Upper lobe of left lung (tissue), 4 donors: ENCODE measurements around the gene IL1RN.

Experiments used
- EP300 ChIP-seq, 4 donors: sonication (generic); formaldehyde crosslinking; IDR thresholded peaks; one replicate each; pipeline ENCODE4 v1.5.1; 2017; ENCODE audit warnings: antibody characterized with exemption in 4 of 4, control low read depth in 2 of 4
- POLR2A ChIP-seq, 4 donors: fragments of 450-650 bp; IDR thresholded peaks; one replicate each; pipeline ENCODE4 v1.5.1; 2016 to 2017; ENCODE audit warnings: antibody characterized with exemption in 4 of 4, mild to moderate bottlenecking in 2 of 4
- POLR2AphosphoS5 ChIP-seq, 2 donors: sonication (generic); formaldehyde crosslinking; IDR thresholded peaks; one replicate each; pipeline ENCODE4 v1.5.1; 2017; ENCODE audit warnings: antibody characterized with exemption in 2 of 2
- TF ChIP-seq, protein P1 (sequence below), 6 experiments: fragments of 450-650 bp in 4 of 6; fragments of 200-600 bp in 2 of 6; sonication (generic) in 2 of 6; IDR thresholded peaks; one replicate each; pipeline ENCODE4 v1.5.1; 2016 to 2019; ENCODE audit warnings: antibody characterized with exemption in 6 of 6

GRCh38 chr2:113079131-113079530, 48.3 kb upstream of the IL1RN start:
- TF ChIP-seq, protein P1, sequence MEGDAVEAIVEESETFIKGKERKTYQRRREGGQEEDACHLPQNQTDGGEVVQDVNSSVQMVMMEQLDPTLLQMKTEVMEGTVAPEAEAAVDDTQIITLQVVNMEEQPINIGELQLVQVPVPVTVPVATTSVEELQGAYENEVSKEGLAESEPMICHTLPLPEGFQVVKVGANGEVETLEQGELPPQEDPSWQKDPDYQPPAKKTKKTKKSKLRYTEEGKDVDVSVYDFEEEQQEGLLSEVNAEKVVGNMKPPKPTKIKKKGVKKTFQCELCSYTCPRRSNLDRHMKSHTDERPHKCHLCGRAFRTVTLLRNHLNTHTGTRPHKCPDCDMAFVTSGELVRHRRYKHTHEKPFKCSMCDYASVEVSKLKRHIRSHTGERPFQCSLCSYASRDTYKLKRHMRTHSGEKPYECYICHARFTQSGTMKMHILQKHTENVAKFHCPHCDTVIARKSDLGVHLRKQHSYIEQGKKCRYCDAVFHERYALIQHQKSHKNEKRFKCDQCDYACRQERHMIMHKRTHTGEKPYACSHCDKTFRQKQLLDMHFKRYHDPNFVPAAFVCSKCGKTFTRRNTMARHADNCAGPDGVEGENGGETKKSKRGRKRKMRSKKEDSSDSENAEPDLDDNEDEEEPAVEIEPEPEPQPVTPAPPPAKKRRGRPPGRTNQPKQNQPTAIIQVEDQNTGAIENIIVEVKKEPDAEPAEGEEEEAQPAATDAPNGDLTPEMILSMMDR (IDR thresholded peaks at IDR 0.05): no peak
- TF ChIP-seq EP300 (IDR thresholded peaks at IDR 0.05) (no peak), POLR2A (IDR thresholded peaks at IDR 0.05) (no peak), POLR2AphosphoS5 (IDR thresholded peaks at IDR 0.05) (no peak)
